ENCODE results near the gene DOCK11.

DNA sequence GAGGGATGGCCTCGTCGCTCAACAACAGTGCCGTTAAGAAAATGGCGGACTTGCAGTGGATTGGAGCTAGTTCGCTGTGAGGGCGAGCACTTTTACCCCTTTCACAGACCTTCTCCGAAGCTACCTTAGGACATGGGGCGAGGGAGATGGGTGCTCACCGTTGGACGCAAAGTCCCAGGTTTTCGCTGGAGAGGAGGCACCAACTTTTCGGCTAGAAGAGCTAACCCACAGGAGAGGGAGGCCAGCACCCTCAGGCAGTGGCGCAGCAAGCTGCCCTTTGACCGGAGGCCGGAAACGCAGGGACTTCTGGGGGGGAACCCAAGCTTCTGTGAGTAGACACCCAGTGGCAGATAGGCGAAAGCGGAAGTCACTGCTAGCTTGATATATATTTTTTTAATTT, 138.7 kb downstream of the DOCK11 start:
- no peak for TF ChIP-seq POLR2AphosphoS5 (IDR thresholded peaks at IDR 0.05; ENCODE audit: low read depth, low read length)
- no peak for TF ChIP-seq RAD21 (IDR thresholded peaks at IDR 0.05; ENCODE audit: low read length)
- no peak for TF ChIP-seq EZH2phosphoT487 (IDR thresholded peaks at IDR 0.05; ENCODE audit: borderline replicate concordance, low read depth)
- TF ChIP-seq, protein P1, sequence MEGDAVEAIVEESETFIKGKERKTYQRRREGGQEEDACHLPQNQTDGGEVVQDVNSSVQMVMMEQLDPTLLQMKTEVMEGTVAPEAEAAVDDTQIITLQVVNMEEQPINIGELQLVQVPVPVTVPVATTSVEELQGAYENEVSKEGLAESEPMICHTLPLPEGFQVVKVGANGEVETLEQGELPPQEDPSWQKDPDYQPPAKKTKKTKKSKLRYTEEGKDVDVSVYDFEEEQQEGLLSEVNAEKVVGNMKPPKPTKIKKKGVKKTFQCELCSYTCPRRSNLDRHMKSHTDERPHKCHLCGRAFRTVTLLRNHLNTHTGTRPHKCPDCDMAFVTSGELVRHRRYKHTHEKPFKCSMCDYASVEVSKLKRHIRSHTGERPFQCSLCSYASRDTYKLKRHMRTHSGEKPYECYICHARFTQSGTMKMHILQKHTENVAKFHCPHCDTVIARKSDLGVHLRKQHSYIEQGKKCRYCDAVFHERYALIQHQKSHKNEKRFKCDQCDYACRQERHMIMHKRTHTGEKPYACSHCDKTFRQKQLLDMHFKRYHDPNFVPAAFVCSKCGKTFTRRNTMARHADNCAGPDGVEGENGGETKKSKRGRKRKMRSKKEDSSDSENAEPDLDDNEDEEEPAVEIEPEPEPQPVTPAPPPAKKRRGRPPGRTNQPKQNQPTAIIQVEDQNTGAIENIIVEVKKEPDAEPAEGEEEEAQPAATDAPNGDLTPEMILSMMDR (IDR thresholded peaks at IDR 0.05), result no peak
- no peak for TF ChIP-seq EP300 (IDR thresholded peaks at IDR 0.05; ENCODE audit: borderline replicate concordance in 1 of 2, low read depth in 1 of 2, low read length in 1 of 2)
- TF ChIP-seq GABPA (IDR thresholded peaks at IDR 0.05; ENCODE audit: low read depth), result no peak
- TF ChIP-seq, protein P2, sequence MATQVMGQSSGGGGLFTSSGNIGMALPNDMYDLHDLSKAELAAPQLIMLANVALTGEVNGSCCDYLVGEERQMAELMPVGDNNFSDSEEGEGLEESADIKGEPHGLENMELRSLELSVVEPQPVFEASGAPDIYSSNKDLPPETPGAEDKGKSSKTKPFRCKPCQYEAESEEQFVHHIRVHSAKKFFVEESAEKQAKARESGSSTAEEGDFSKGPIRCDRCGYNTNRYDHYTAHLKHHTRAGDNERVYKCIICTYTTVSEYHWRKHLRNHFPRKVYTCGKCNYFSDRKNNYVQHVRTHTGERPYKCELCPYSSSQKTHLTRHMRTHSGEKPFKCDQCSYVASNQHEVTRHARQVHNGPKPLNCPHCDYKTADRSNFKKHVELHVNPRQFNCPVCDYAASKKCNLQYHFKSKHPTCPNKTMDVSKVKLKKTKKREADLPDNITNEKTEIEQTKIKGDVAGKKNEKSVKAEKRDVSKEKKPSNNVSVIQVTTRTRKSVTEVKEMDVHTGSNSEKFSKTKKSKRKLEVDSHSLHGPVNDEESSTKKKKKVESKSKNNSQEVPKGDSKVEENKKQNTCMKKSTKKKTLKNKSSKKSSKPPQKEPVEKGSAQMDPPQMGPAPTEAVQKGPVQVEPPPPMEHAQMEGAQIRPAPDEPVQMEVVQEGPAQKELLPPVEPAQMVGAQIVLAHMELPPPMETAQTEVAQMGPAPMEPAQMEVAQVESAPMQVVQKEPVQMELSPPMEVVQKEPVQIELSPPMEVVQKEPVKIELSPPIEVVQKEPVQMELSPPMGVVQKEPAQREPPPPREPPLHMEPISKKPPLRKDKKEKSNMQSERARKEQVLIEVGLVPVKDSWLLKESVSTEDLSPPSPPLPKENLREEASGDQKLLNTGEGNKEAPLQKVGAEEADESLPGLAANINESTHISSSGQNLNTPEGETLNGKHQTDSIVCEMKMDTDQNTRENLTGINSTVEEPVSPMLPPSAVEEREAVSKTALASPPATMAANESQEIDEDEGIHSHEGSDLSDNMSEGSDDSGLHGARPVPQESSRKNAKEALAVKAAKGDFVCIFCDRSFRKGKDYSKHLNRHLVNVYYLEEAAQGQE (IDR thresholded peaks at IDR 0.05; ENCODE audit: low read depth, low read length), result no peak
- TF ChIP-seq TEAD4 (IDR thresholded peaks at IDR 0.05; ENCODE audit: borderline replicate concordance, insufficient read depth), result no peak
- TF ChIP-seq NRF1 (IDR thresholded peaks at IDR 0.05; ENCODE audit: low read depth, low read length), result no peak
- no peak for TF ChIP-seq FOSL2 (IDR thresholded peaks at IDR 0.05; ENCODE audit: borderline replicate concordance, low read depth)
